Kidney epithelial cell (primary cell): ENCODE results near the gene TERT. TPM values are rescaled to one million over a fixed set of nuclear protein-coding genes. Genes with fewer than 3 reads are reported as not detected.
"Not testable (repeated sequence)": the region's sequence is repeated elsewhere in the genome, so short reads cannot be mapped to it uniquely, and the experiment has no call there.

Experiments used
- DNase-seq: peaks from one replicate; pipeline ENCODE4 v3.0.0-alpha.2; 2010; ENCODE audit warnings: low read depth
- H3K27me3 ChIP-seq: 2 replicates; pipeline ENCODE4 v1.6.0; 2011; ENCODE audit warnings: low read length; ENCODE audit not compliant: control insufficient read depth, insufficient read depth
- H3K36me3 ChIP-seq: 2 replicates; pipeline ENCODE4 v1.5.1; 2011; ENCODE audit warnings: low read length; ENCODE audit not compliant: control insufficient read depth, insufficient read depth
- H3K4me3 ChIP-seq: 2 replicates; pipeline ENCODE4 v1.5.1; 2011; ENCODE audit warnings: low read depth, mild to moderate bottlenecking, control low read depth, low read length
- total RNA-seq: library from RNA; depleted of rRNA; stranded (reverse); fragments of >200 nt; gene quantifications from 2 replicates; pipeline ENCODE4 v1.2.3, GENCODE V29; 2015
- TF ChIP-seq, protein P1 (sequence below): IDR thresholded peaks from 2 replicates; pipeline ENCODE4 v1.5.1; 2011; ENCODE audit warnings: mild to moderate bottlenecking, moderate library complexity, low read length, control low read depth, inconsistent platforms; ENCODE audit not compliant: insufficient read depth, poor library complexity, severe bottlenecking

The TERT gene
- total RNA-seq, 1 donor from 2014 or later: not detected

- Histone ChIP-seq H3K36me3 (no peaks in the 10 kb centered on the region), H3K4me3 (no peak overlapping the region), H3K27me3 (no peaks in the 10 kb centered on the region)
- TF ChIP-seq, protein P1, sequence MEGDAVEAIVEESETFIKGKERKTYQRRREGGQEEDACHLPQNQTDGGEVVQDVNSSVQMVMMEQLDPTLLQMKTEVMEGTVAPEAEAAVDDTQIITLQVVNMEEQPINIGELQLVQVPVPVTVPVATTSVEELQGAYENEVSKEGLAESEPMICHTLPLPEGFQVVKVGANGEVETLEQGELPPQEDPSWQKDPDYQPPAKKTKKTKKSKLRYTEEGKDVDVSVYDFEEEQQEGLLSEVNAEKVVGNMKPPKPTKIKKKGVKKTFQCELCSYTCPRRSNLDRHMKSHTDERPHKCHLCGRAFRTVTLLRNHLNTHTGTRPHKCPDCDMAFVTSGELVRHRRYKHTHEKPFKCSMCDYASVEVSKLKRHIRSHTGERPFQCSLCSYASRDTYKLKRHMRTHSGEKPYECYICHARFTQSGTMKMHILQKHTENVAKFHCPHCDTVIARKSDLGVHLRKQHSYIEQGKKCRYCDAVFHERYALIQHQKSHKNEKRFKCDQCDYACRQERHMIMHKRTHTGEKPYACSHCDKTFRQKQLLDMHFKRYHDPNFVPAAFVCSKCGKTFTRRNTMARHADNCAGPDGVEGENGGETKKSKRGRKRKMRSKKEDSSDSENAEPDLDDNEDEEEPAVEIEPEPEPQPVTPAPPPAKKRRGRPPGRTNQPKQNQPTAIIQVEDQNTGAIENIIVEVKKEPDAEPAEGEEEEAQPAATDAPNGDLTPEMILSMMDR: no peak
- DNase-seq: no peak
Observed at GRCh38 chr5:1277331-1277730, 17.5 kb downstream of the TERT start.

- TF ChIP-seq, protein P1: no peak
- DNase-seq: no peak
- Histone ChIP-seq H3K27me3 (no peaks in the 10 kb centered on the region), H3K36me3 (no peaks in the 10 kb centered on the region), H3K4me3 (no peak overlapping the region)
Observed at GRCh38 chr5:1276930-1277329, 17.9 kb downstream of the TERT start.

DNA sequence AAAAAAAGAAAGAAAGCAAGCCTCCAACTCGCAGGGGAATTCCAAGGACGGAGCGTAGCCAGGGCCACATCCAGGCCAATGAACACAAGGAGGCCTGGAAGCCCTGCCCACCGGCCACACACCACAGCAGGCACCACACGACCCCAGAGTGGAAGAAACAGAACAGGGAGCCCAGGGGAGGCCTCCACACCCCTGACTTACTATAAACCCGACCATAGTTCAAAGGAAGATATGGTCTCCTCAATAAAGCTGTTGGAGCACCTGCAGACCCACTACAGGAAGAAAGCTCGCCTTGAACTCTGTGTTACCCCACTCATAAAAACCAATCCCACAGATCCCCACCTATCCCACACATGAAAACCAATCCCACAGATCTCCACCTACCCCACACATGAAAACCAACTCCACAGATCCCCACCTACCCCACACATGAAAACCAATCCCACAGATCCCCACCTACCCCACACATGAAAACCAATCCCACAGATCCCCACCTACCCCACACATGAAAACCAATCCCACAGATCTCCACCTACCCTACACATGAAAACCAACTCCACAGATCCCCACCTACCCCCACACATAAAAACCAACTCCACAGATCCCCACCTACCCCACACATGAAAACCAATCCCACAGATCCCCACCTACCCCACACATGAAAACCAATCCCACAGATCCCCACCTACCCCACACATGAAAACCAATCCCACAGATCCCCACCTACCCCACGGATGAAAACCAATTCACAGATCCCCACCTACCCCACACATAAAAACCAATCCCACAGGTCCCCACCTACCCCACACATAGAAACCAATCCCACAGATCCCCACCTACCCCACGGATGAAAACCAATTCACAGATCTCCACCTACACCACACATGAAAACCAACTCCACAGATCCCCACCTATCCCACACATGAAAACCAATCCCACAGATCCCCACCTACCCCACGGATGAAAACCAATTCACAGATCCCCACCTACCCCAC lies 19.2 kb downstream of the TERT start:
- not testable (repeated sequence) for DNase-seq, H3K27me3 ChIP-seq, H3K36me3 ChIP-seq, H3K4me3 ChIP-seq

GRCh38 chr5:1274471-1274870 lies 20.4 kb downstream of the TERT start:
- H3K4me3 ChIP-seq: no peak overlapping the region
- no peaks in the 10 kb centered on the region for H3K36me3 ChIP-seq
- TF ChIP-seq, protein P1: no peak
- DNase-seq: no peak
- H3K27me3 ChIP-seq: no peaks in the 10 kb centered on the region

- TF ChIP-seq, protein P1: no peak
- DNase-seq: no peak
- Histone ChIP-seq H3K4me3 (no peak overlapping the region), H3K36me3 (no peaks in the 10 kb centered on the region), H3K27me3 (no peaks in the 10 kb centered on the region)
Observed at GRCh38 chr5:1273745-1274144, 21.1 kb downstream of the TERT start.

DNA sequence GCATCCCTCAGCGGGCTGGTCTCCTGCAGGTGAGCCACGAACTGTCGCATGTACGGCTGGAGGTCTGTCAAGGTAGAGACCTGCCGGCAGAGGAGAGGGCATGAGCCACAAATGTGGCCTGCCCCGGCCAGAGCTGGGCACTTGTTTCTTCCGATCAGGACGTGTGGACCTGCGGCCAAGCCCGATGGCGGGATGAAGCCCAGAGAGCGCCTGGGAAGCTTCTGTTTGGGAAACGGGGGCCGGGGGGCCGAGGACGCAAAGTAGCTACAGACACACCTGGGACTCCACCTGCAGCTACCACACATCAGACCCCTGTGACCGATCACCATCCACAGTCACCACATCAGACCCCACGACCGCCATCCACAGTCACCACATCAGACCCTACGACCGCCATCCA lies 22.7 kb downstream of the TERT start:
- TF ChIP-seq, protein P1: no peak

More for the DNA sequence above, 22.7 kb downstream of the TERT start:
- H3K36me3 ChIP-seq: no peaks in the 10 kb centered on the region
- no peak for DNase-seq
- no peaks in the 10 kb centered on the region for H3K27me3 ChIP-seq
- no peak overlapping the region for H3K4me3 ChIP-seq
